SKM-1 treated with dmso at 0.1 percent for 144 hours (cell line): ENCODE results near the gene CKMT1B.
"Not testable (repeated sequence)": the region's sequence is repeated elsewhere in the genome, so short reads cannot be mapped to it uniquely, and the experiment has no call there.

Source experiments
- DNase-seq: peaks from one replicate; lab custom pipeline; 2025; ENCODE audit not compliant: unreplicated experiment; lab: John Stamatoyannopoulos, UW

Gene CKMT1B

GRCh38 chr15:43593328-43594190 lies at the start of gene CKMT1B:
TSS of gene CKMT1B (plus strand) at chr15:43594027. CDS start at chr15:43594219, 192 bp downstream.
- not testable (repeated sequence) for DNase-seq

- DNase-seq: no peak
Measured at GRCh38 chr15:43544266-43544665, 49.6 kb upstream of the CKMT1B start.

GRCh38 chr15:43545426-43545825 lies 48.4 kb upstream of the CKMT1B start:
- no peak for DNase-seq

GRCh38 chr15:43547539-43547938 lies 46.3 kb upstream of the CKMT1B start:
- DNase-seq: no peak

GRCh38 chr15:43550527-43551363 lies 43.1 kb upstream of the CKMT1B start:
- no peak for DNase-seq

GRCh38 chr15:43552256-43552655 lies 41.6 kb upstream of the CKMT1B start:
- no peak for DNase-seq

- no peak for DNase-seq
Measured at GRCh38 chr15:43552986-43553385, 40.8 kb upstream of the CKMT1B start.

GRCh38 chr15:43562753-43563152 lies 31.1 kb upstream of the CKMT1B start:
- not testable (repeated sequence) for DNase-seq

GRCh38 chr15:43563793-43564192 lies 30.0 kb upstream of the CKMT1B start:
- not testable (repeated sequence) for DNase-seq

GRCh38 chr15:43566615-43567014 lies 27.2 kb upstream of the CKMT1B start:
- DNase-seq: not testable (repeated sequence)

GRCh38 chr15:43574607-43575006 lies 19.2 kb upstream of the CKMT1B start:
- DNase-seq: not testable (repeated sequence)

GRCh38 chr15:43589778-43590466 lies 3.9 kb upstream of the CKMT1B start, which contains the start of gene PPIP5K1:
TSS of gene PPIP5K1 (minus strand) at chr15:43590208. CDS start at chr15:43584504, 5,704 bp downstream.
- DNase-seq: not testable (repeated sequence)

GRCh38 chr15:43592841-43593240 lies 986 bp upstream of the CKMT1B start:
- not testable (repeated sequence) for DNase-seq

GRCh38 chr15:43599131-43599530 lies 5.3 kb downstream of the CKMT1B start:
- DNase-seq: not testable (repeated sequence)

GRCh38 chr15:43600200-43600599 lies 6.4 kb downstream of the CKMT1B start:
- not testable (repeated sequence) for DNase-seq

- DNase-seq: not testable (repeated sequence)
Measured at GRCh38 chr15:43602233-43602632, 8.4 kb downstream of the CKMT1B start.

- DNase-seq: not testable (repeated sequence)
Measured at GRCh38 chr15:43617750-43618149, 23.9 kb downstream of the CKMT1B start.

- DNase-seq: not testable (repeated sequence)
Measured at GRCh38 chr15:43618700-43619099, 24.9 kb downstream of the CKMT1B start, which contains the start of gene STRC. TSS of gene STRC (minus strand) at chr15:43618800. CDS start at chr15:43618722, 78 bp downstream.

GRCh38 chr15:43622068-43622799 lies 28.4 kb downstream of the CKMT1B start:
- not testable (repeated sequence) for DNase-seq

- DNase-seq: no peak
Measured at GRCh38 chr15:43625106-43625505, 31.3 kb downstream of the CKMT1B start.
